SK-MEL-5 (cell line): ENCODE data around the gene CDHR1. TPM values are rescaled to one million over a fixed set of nuclear protein-coding genes. Genes with fewer than 3 reads are reported as not detected.
"Not testable (repeated sequence)": the region's sequence is repeated elsewhere in the genome, so short reads cannot be mapped to it uniquely, and the experiment has no call there.

Experiments used
- DNase-seq: peaks from one replicate; pipeline ENCODE4 v3.0.0-alpha.2; 2016; ENCODE audit warnings: low read depth, low spot score
- in situ Hi-C: cut with HindIII; loops from 2 replicates; pipeline ENCODE4 v1.10.0; 2016; ENCODE audit warnings: low sequenced_read_pairs, high pct_unique_total_duplicates, low pct_unique_long_range_greater_than_20kb
- polyA plus RNA-seq, 2 experiments: library from polyadenylated mRNA; depleted of rRNA; stranded (reverse); fragments of >200 nt; gene quantifications; 2 replicates each; pipeline ENCODE4 v1.2.3, GENCODE V29; 2015
- total RNA-seq: library from RNA; depleted of rRNA; stranded (reverse); fragments of >200 nt; shearing (Covaris generic); gene quantifications from 2 replicates; pipeline ENCODE4 v1.2.3, GENCODE V29; 2014; rRNA removed

CDHR1 gene
- total RNA-seq, result not detected in 2 replicates
- polyA plus RNA-seq (2015; cell fraction: cytosol; rRNA removed), result 0.44 TPM in 1 of 2 replicates, not detected in the other
- 0.09 TPM in 1 of 2 replicates, not detected in the other for polyA plus RNA-seq (2015; cell fraction: nucleus; rRNA removed)

GRCh38 chr10:84194424-84195043 lies at the start of gene CDHR1:
Gene CDHR1 (plus strand): TSS chr10:84194537. CDS start chr10:84194761, 224 bp downstream.
- in situ Hi-C loops, result no loop called here
- no peak for DNase-seq

GRCh38 chr10:84147347-84147746 lies 47.0 kb upstream of the CDHR1 start:
- in situ Hi-C loops, result no loop called here
- no peak for DNase-seq

GRCh38 chr10:84148006-84148597 lies 46.2 kb upstream of the CDHR1 start:
- in situ Hi-C loops, result not testable (repeated sequence)
- DNase-seq, result peak; percentile 42

- DNase-seq, result no peak
- in situ Hi-C loops, result no loop called here
These were observed 44.5 kb upstream of the CDHR1 start for GRCh38 chr10:84149854-84150253.

GRCh38 chr10:84152769-84153168 lies 41.6 kb upstream of the CDHR1 start:
- DNase-seq, result no peak
- in situ Hi-C loops, result no loop called here

GRCh38 chr10:84155521-84155920 lies 38.8 kb upstream of the CDHR1 start:
- no peak for DNase-seq
- in situ Hi-C loops, result no loop called here

- in situ Hi-C loops, result no loop called here
These were observed 38.3 kb upstream of the CDHR1 start for GRCh38 chr10:84156009-84156408.

GRCh38 chr10:84156768-84157167 lies 37.6 kb upstream of the CDHR1 start:
- in situ Hi-C loops, result no loop called here
- DNase-seq, result no peak

More at GRCh38 chr10:84156009-84156408, 38.3 kb upstream of the CDHR1 start:
- DNase-seq, result no peak

- in situ Hi-C loops, result no loop called here
- DNase-seq, result peak; percentile 34
These were observed 36.3 kb upstream of the CDHR1 start for GRCh38 chr10:84158061-84158460.

- DNase-seq, result no peak
- in situ Hi-C loops, result no loop called here
These were observed 35.8 kb upstream of the CDHR1 start for GRCh38 chr10:84158550-84158949.

GRCh38 chr10:84159076-84159685 lies 35.2 kb upstream of the CDHR1 start:
- in situ Hi-C loops, result no loop called here
- no peak for DNase-seq

GRCh38 chr10:84160663-84161362 lies 33.5 kb upstream of the CDHR1 start:
- DNase-seq, result no peak
- in situ Hi-C loops, result no loop called here

GRCh38 chr10:84163996-84164395 lies 30.3 kb upstream of the CDHR1 start:
- in situ Hi-C loops, result no loop called here
- no peak for DNase-seq

- in situ Hi-C loops, result no loop called here
These were observed 29.9 kb upstream of the CDHR1 start for GRCh38 chr10:84164442-84164841.

GRCh38 chr10:84166620-84167288 lies 27.6 kb upstream of the CDHR1 start:
- no peak for DNase-seq
- in situ Hi-C loops, result no loop called here

More at GRCh38 chr10:84164442-84164841, 29.9 kb upstream of the CDHR1 start:
- DNase-seq, result no peak

- DNase-seq, in situ Hi-C loops: not testable (repeated sequence)
These were observed 27.1 kb upstream of the CDHR1 start for GRCh38 chr10:84167289-84167653.

GRCh38 chr10:84168382-84168781 lies 26.0 kb upstream of the CDHR1 start:
- in situ Hi-C loops, DNase-seq: not testable (repeated sequence)

GRCh38 chr10:84171237-84171636 lies 23.1 kb upstream of the CDHR1 start:
- DNase-seq, in situ Hi-C loops: not testable (repeated sequence)
